Suprapubic skin (tissue), 3 donors: Measurements from ENCODE around the gene MSL3B.

Experiments used
- CTCF ChIP-seq, 2 donors: fragments of 200-600 bp in 1 of 2; fragments of 450-650 bp in 1 of 2; sonication (generic) in 1 of 2; IDR thresholded peaks; one replicate each; pipeline ENCODE4 v1.5.1; 2016 to 2019; ENCODE audit warnings: antibody characterized with exemption in 2 of 2, mild to moderate bottlenecking in 1 of 2, moderate library complexity in 1 of 2
- EP300 ChIP-seq: sonication (generic); formaldehyde crosslinking; IDR thresholded peaks from one replicate; pipeline ENCODE4 v1.6.1; 2017; ENCODE audit warnings: antibody characterized with exemption

- TF ChIP-seq EP300, result no peak
- no peak for TF ChIP-seq CTCF (IDR thresholded peaks at IDR 0.05)
Measured at GRCh38 chr2:233844064-233844807, 23.9 kb downstream of the MSL3B start.
